MM.1S (cell line): ENCODE results near the gene SCFD2.

Experiments used
- DNase-seq: peaks from one replicate; pipeline ENCODE4 v3.0.0-alpha.2; 2015
- H2AFZ ChIP-seq: fragments of 300-600 bp; sonication (generic); 2 replicates; pipeline ENCODE4 v1.6.0; 2016; ENCODE audit warnings: antibody characterized with exemption, low read length
- H3F3A ChIP-seq: fragments of 300-600 bp; sonication (generic); 2 replicates; pipeline ENCODE4 v1.6.1; 2016; ENCODE audit warnings: mild to moderate bottlenecking, antibody characterized with exemption, low read length, moderate library complexity, mixed read lengths; ENCODE audit not compliant: insufficient read depth
- H3K27ac ChIP-seq: fragments of 300-600 bp; sonication (generic); 2 replicates; pipeline ENCODE4 v1.5.1; 2016; ENCODE audit warnings: mild to moderate bottlenecking, low read length
- H3K27me3 ChIP-seq: fragments of 300-600 bp; sonication (generic); replicated peaks from 2 replicates; pipeline ENCODE4 v1.6.0; 2016; ENCODE audit warnings: low read length; ENCODE audit not compliant: insufficient read depth
- H3K36me3 ChIP-seq: fragments of 300-600 bp; sonication (generic); replicated peaks from 2 replicates; pipeline ENCODE4 v1.6.1; 2016; ENCODE audit warnings: mild to moderate bottlenecking, low read length, mixed read lengths; ENCODE audit not compliant: insufficient read depth
- H3K4me1 ChIP-seq: fragments of 300-600 bp; sonication (generic); 2 replicates; pipeline ENCODE4 v1.6.1; 2016; ENCODE audit warnings: low read length, mixed read lengths
- H3K4me2 ChIP-seq: fragments of 300-600 bp; sonication (generic); 2 replicates; pipeline ENCODE4 v1.6.0; 2016; ENCODE audit warnings: low read depth, low read length
- H3K4me3 ChIP-seq: fragments of 300-600 bp; sonication (generic); 2 replicates; pipeline ENCODE4 v1.5.1; 2016; ENCODE audit warnings: low read length, mixed read lengths
- H3K79me2 ChIP-seq: fragments of 300-600 bp; sonication (generic); 2 replicates; pipeline ENCODE4 v1.6.1; 2016; ENCODE audit warnings: mixed run types, low read length, mixed read lengths
- H3K9ac ChIP-seq: fragments of 300-600 bp; sonication (generic); 2 replicates; pipeline ENCODE4 v1.6.1; 2016; ENCODE audit warnings: low read length, mixed read lengths
- H3K9me2 ChIP-seq: fragments of 300-600 bp; sonication (generic); replicated peaks from 2 replicates; pipeline ENCODE4 v1.6.1; 2016; ENCODE audit warnings: mild to moderate bottlenecking, low read length, mixed read lengths; ENCODE audit not compliant: insufficient read depth
- H3K9me3 ChIP-seq: fragments of 300-600 bp; sonication (generic); replicated peaks from 2 replicates; pipeline ENCODE4 v1.6.1; 2016; ENCODE audit warnings: mild to moderate bottlenecking, low read length, mixed read lengths; ENCODE audit not compliant: insufficient read depth
- H4K20me1 ChIP-seq: fragments of 300-600 bp; sonication (generic); 2 replicates; pipeline ENCODE4 v1.6.1; 2016; ENCODE audit warnings: mild to moderate bottlenecking, low read length, moderate library complexity, mixed read lengths; ENCODE audit not compliant: insufficient read depth
- EZH2 ChIP-seq: fragments of 300-600 bp; sonication (generic); optimal IDR thresholded peaks from 2 replicates; pipeline ENCODE3; 2017; ENCODE audit warnings: low read depth, mild to moderate bottlenecking, antibody characterized with exemption, low read length, mixed read lengths
- EZH2phosphoT487 ChIP-seq: fragments of 300-600 bp; sonication (generic); IDR thresholded peaks from 2 replicates; pipeline ENCODE4 v1.6.1; 2018; ENCODE audit warnings: antibody characterized with exemption, low read length
- TF ChIP-seq, protein P1 (sequence below): fragments of 300-600 bp; sonication (generic); IDR thresholded peaks from 2 replicates; pipeline ENCODE4 v1.5.1; 2016; ENCODE audit warnings: antibody characterized with exemption, low read length, mixed read lengths

The SCFD2 gene

DNA sequence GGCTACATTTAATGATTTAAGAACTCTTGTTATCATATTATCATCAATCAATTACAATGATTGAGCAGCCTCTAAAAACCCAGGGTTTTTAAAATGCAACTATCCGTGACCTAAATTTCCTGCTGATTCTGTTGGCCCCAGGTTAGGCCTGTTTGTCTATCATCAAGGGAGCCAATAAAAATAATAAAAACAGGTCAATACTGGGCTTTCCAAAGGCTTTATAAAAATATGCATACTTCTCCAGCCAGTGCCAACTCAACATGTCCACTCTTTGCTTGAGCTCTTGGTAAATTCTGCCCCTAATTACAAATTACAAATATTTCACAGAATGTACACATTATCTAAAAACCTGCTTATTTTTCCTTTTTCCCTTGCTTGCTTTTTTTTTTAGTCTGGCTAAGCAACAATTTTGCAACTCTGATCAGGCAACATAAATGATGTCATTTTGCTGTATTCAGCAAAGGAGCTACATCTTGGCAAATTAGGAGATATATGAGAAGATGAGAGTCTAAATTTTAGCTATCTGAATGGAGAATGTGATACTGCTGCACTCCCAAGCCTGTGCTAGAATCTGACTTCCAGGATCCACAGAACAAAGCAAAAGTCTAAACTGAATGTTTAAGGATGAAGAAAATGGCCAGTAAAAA lies 204.0 kb downstream of the SCFD2 start:
- Histone ChIP-seq H3F3A (no peaks in the 10 kb centered on the region), H3K36me3 (no peaks in the 10 kb centered on the region)

DNA sequence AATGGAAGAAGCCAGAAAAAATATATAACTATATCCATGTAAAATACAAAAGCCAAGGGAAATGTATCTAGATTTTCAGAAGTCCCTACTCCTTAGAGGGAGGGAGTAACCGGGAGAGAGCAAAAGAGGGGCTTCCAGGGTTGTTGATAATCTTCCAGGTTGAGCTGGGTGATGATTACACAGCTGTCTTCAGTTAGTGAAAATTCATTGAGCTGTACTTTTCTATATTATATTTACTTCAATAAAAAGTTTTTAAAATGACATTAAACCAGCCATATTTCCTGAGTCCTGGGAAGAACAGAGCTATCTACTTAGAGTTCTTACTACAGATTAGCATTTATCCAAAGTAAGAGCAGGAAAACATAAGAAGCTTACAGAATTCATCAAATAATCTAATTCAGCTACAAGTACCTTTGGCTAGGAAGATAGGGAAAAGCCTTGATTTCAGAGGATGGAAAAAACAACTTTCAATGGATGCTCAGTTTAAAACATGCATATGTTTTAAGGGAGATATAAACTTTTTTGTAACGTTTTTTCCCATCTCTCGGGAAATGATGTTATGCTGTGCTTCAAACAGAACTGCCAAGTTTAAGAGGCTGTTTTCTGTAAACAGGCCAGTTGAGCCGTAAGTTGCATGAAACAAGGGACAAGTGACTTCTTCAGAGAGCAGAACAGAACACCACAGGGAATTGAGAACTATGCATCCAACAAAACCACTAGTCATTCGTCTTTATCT lies 204.6 kb downstream of the SCFD2 start:
- Histone ChIP-seq H2AFZ (no peak overlapping the region), H3K4me1 (no peaks in the 10 kb centered on the region), H3K79me2 (no peaks in the 10 kb centered on the region), H3K27me3 (no peaks in the 10 kb centered on the region), H3K9me2 (no peaks in the 10 kb centered on the region), H3K4me3 (no peak overlapping the region), H4K20me1 (no peaks in the 10 kb centered on the region), H3K36me3 (no peaks in the 10 kb centered on the region), H3F3A (no peaks in the 10 kb centered on the region), H3K4me2 (no peak overlapping the region), H3K27ac (no peak overlapping the region), H3K9me3 (no peaks in the 10 kb centered on the region), H3K9ac (no peak overlapping the region)
- no peak for TF ChIP-seq EZH2phosphoT487
- TF ChIP-seq, protein P1, sequence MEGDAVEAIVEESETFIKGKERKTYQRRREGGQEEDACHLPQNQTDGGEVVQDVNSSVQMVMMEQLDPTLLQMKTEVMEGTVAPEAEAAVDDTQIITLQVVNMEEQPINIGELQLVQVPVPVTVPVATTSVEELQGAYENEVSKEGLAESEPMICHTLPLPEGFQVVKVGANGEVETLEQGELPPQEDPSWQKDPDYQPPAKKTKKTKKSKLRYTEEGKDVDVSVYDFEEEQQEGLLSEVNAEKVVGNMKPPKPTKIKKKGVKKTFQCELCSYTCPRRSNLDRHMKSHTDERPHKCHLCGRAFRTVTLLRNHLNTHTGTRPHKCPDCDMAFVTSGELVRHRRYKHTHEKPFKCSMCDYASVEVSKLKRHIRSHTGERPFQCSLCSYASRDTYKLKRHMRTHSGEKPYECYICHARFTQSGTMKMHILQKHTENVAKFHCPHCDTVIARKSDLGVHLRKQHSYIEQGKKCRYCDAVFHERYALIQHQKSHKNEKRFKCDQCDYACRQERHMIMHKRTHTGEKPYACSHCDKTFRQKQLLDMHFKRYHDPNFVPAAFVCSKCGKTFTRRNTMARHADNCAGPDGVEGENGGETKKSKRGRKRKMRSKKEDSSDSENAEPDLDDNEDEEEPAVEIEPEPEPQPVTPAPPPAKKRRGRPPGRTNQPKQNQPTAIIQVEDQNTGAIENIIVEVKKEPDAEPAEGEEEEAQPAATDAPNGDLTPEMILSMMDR, result no peak
- TF ChIP-seq EZH2, result no peak
- no peak for DNase-seq

More for the DNA sequence above, 204.0 kb downstream of the SCFD2 start:
- no peaks in the 10 kb centered on the region for H3K4me1 ChIP-seq
- H3K4me3 ChIP-seq, result no peak overlapping the region
- H3K9me3 ChIP-seq, result no peaks in the 10 kb centered on the region
- no peak overlapping the region for H3K9ac ChIP-seq
- no peak overlapping the region for H3K27ac ChIP-seq
- TF ChIP-seq EZH2phosphoT487, result no peak
- TF ChIP-seq, protein P1, result no peak
- no peak for TF ChIP-seq EZH2
- H4K20me1 ChIP-seq, result no peaks in the 10 kb centered on the region
- H3K4me2 ChIP-seq, result no peak overlapping the region
- no peaks in the 10 kb centered on the region for H3K27me3 ChIP-seq
- H3K9me2 ChIP-seq, result no peaks in the 10 kb centered on the region
- no peak for DNase-seq
- no peak overlapping the region for H2AFZ ChIP-seq
- H3K79me2 ChIP-seq, result no peaks in the 10 kb centered on the region

DNA sequence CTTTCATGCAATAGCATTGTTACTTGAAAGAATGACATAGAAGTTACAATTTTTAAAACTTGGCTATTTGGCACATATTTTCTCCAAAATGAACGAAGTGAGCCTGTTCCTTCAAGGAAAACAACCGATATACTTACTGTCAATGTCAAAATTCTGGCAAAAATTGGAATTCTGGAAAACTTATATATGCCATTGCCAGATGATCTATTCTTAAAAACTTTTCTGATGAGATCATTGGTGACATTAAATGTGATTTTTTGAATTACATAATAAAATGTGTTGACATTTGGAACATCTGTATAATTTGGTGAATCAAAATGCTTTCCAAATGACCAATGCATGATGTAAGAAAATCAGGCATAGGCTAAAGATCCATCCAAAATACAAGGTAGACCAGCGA lies 209.0 kb downstream of the SCFD2 start:
- no peak for TF ChIP-seq EZH2
- Histone ChIP-seq H2AFZ (no peak overlapping the region), H3K79me2 (no peaks in the 10 kb centered on the region), H3K36me3 (no peaks in the 10 kb centered on the region), H3K27ac (no peak overlapping the region), H3K9me3 (no peaks in the 10 kb centered on the region), H3K4me2 (no peak overlapping the region), H3K4me3 (no peak overlapping the region), H3K9ac (no peak overlapping the region), H3F3A (no peaks in the 10 kb centered on the region), H4K20me1 (no peaks in the 10 kb centered on the region), H3K9me2 (no peaks in the 10 kb centered on the region), H3K4me1 (no peaks in the 10 kb centered on the region), H3K27me3 (no peaks in the 10 kb centered on the region)
- DNase-seq, result no peak

DNA sequence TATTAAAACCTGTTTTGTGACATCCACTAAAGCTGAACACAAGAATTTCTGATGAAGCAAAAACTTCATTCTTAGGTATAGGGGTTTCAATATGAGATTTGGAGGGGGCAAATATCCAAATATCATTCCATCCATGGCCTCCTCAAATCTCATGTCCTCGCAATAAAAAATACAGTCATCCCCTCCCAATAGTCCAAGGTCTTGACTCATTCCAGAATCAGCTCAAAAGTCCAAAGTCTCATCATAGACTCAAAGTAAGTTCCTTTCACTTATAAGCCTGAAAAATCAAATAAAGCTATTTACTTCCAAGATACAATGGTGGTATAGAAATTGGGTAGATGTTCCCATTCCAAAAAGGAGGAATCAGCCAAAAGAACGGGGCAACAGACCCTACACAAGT lies 213.4 kb downstream of the SCFD2 start:
- H3K27me3 ChIP-seq, result no peaks in the 10 kb centered on the region
- no peaks in the 10 kb centered on the region for H3F3A ChIP-seq
- no peak for DNase-seq
- no peaks in the 10 kb centered on the region for H3K36me3 ChIP-seq
- H3K4me1 ChIP-seq, result no peaks in the 10 kb centered on the region
- no peak overlapping the region for H2AFZ ChIP-seq
- no peak overlapping the region for H3K4me2 ChIP-seq
- H3K9me3 ChIP-seq, result no peaks in the 10 kb centered on the region
- H3K9me2 ChIP-seq, result no peaks in the 10 kb centered on the region
- H4K20me1 ChIP-seq, result no peaks in the 10 kb centered on the region
- H3K9ac ChIP-seq, result no peak overlapping the region
- H3K4me3 ChIP-seq, result no peak overlapping the region
- TF ChIP-seq, protein P1, result no peak
- TF ChIP-seq EZH2 (no peak), EZH2phosphoT487 (no peak)
- no peaks in the 10 kb centered on the region for H3K79me2 ChIP-seq
- no peak overlapping the region for H3K27ac ChIP-seq
